ENCODE results near the gene RBMS1. TPM values are rescaled to one million over a fixed set of nuclear protein-coding genes. Genes with fewer than 3 reads are reported as not detected.

The RBMS1 gene
- total RNA-seq, 1 donor from 2014 or later, result 131 TPM

- DNase-seq (ENCODE audit: low spot score), result no peak
Observed at GRCh38 chr2:160363055-160363454, 130.6 kb downstream of the RBMS1 start.

DNA sequence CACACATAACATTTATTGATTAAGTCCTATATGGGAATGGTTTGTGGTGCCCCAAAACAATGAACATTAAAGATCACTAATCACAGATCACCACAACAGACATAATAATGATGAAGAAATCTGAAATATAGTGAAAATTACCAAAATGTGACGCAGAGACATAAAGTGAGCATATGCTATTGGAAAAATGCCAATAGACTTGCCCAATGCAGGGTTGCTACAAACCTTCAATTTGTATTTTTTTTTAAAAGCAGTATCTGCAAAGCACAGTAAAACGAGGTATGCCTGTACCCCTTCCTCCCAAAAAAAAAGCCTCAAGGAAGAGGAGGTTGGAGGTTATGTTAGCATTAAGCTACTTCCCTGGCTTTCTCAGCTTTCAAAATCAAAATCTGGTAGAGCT, 131.1 kb downstream of the RBMS1 start:
- no peak for DNase-seq (ENCODE audit: low spot score)

- no peak for DNase-seq (ENCODE audit: low spot score)
Observed at GRCh38 chr2:160362018-160362417, 131.6 kb downstream of the RBMS1 start.

GRCh38 chr2:160360089-160360757, 133.4 kb downstream of the RBMS1 start:
- DNase-seq (ENCODE audit: low spot score), result no peak

DNA sequence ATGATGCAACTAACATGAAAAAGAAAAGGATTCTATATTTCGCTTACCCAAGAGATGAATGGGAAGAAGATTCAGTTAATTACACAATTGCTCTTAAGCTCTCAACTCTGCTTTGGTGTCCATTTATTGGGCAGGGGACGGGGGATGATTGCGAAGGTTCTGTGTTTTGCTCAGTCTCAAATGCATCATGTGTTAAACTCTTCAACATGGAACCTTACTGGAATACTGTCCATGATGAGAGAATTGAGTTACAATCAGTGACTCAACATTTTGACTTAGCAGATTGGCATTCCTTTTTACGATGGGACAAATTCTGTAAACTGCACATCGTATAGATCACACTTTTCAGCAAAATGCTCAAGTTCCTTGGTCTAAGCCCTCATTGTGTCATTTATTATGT, 135.6 kb downstream of the RBMS1 start:
- DNase-seq (ENCODE audit: low spot score), result no peak

GRCh38 chr2:160356485-160356884, 137.1 kb downstream of the RBMS1 start:
- DNase-seq (ENCODE audit: low spot score), result no peak

GRCh38 chr2:160355080-160355479, 138.5 kb downstream of the RBMS1 start:
- DNase-seq (ENCODE audit: low spot score), result no peak

DNA sequence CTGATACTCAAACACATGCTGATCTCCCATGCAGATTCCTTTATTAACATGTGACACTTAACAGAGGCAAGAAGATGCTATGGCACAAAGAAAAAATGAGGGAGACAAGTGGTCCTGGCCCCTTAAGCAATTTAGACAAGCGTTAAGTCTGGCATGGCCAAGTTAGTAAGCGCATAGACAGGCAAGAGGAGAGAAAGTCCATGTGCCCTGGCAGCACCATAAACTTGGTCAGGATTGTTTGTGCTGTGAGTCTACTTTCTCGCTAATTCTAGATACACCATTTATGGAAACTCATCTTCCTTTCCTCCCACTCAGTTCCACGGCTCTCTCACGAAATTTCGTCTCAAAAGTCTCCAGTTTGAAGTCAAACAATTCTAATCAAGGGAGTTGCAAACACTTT, 138.9 kb downstream of the RBMS1 start:
- no peak for DNase-seq (ENCODE audit: low spot score)

DNA sequence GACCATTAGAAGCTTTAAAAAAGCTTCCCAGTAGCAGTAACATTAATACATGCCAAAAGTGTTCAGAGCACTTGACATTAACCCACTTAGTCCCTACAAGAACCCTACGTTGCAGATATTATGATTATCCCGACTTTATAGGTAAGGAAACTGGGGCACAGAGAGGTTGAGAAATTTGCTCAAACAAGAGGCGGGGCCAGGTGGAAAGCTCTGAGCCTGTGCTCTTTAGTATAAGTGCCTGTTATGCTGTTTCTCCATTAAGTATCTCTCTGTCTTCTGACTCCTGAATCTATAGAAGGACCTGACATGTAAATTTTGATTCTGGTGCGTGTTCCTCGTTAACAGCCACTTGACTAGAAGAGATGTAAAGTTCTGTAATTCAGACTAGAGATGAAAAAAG, 139.8 kb downstream of the RBMS1 start:
- DNase-seq (ENCODE audit: low spot score), result no peak

- no peak for DNase-seq (ENCODE audit: low spot score)
Observed at GRCh38 chr2:160353166-160353565, 140.4 kb downstream of the RBMS1 start.

- peak; percentile 53 for DNase-seq (ENCODE audit: low spot score)
Observed at GRCh38 chr2:160352500-160352899, 141.1 kb downstream of the RBMS1 start.

GRCh38 chr2:160351956-160352355, 141.7 kb downstream of the RBMS1 start:
- peak; percentile 80 for DNase-seq (ENCODE audit: low spot score)

GRCh38 chr2:160349306-160349705, 144.3 kb downstream of the RBMS1 start:
- no peak for DNase-seq (ENCODE audit: low spot score)

DNA sequence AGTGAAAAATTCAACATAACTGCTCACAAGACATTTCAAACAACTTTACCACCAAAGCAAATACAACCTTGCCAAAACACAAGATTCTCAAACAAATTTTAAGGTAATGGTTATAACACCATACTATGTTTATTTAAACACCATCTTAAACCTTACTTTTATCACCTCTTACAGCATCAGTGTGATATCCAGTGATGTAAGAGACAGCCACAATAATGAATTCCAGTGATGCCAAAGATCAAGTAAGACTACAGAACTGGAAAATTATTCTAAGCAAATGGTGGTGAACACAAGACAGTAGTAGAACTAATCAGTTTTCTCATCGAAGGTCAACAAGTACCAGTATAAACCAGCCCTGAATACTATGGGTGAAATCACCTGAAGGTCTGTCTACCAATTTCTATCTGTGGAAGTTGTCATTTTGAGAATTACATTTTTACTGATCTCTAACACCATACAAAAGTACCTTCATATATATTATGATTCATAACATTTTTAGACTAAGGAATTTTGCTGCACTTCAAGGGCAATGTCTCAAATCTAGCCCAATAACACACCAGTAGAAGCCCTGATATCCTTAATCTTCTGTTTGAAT, 146.2 kb downstream of the RBMS1 start:
- no peak for DNase-seq (ENCODE audit: low spot score)

DNA sequence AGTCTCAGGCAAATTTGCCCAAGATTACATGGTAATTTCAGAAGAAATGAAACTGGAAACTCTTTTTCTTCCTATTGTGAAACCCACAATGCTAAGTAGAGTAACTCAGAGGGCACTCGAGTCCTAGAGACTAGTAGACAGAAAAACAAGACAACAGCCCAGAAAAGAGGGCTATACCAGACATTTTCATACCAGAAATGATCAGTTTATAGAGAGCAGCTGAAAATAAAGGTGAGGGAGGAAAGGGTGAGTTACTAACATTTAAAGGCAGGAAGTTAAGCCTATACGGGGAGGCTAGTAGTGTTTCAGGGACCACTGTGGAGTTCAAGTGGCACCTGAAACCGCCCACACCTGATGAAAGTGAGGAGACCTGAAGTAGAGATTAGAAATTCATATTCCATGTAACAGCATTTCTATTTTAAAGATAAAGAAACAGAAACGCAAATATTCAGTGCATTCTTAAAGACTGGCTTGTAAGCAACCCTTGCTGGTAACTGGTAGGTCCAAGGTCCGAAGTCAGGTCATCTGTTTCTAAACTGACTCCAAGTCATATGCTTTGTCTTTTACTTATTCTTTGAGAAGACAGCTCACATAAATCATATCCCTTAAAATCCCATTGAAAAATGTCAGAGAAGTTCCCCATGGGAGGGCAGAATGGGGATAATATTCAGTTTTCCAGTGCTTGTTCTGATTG, 148.4 kb downstream of the RBMS1 start:
- DNase-seq (ENCODE audit: low spot score), result no peak

GRCh38 chr2:160343404-160343803, 150.2 kb downstream of the RBMS1 start:
- no peak for DNase-seq (ENCODE audit: low spot score)

DNA sequence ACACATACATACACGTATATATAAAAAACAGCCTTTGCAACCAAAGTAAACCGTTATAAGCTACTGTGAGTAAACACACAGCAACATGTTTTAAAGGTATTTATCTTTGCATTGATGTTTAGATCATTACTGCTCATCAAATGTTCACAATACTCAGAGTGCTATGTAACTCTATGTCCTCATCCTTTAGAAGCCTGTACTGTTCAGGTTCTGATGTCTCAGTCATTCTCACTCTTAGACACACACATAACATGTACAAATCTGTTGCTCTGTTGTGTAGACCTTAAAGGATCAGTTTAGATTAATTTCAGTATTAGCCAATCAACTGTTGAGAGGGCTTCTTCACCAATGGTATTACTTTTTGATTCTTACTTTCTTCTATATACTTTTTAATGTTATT, 153.9 kb downstream of the RBMS1 start:
- no peak for DNase-seq (ENCODE audit: low spot score)

GRCh38 chr2:160338901-160339685, 154.5 kb downstream of the RBMS1 start:
- DNase-seq (ENCODE audit: low spot score), result peak; percentile 78

GRCh38 chr2:160337728-160338127, 155.9 kb downstream of the RBMS1 start:
- no peak for DNase-seq (ENCODE audit: low spot score)

GRCh38 chr2:160336635-160337034, 157.0 kb downstream of the RBMS1 start:
- DNase-seq (ENCODE audit: low spot score), result peak; percentile 34

DNA sequence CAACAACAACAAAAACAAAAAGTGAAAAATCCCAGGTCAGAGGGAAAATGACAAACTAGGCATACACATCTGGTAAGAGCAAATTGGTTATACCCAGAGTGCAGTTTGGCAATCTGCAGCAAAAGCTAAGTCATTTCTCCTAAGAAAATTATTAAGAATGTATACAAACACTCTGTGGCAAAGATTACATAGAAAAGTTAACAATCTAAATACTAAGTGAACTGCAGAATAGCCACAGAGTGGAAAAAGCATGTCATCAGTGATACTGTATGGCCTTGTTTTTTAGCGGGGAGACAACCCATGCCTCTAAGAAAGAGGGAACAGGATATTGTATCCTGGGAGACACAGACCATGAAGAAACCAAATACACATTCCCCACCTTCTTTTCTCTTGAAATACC, 157.5 kb downstream of the RBMS1 start:
- DNase-seq (ENCODE audit: low spot score), result no peak

- no peak for DNase-seq (ENCODE audit: low spot score)
Observed at GRCh38 chr2:160335441-160335840, 158.2 kb downstream of the RBMS1 start.

Measured in umbilical cord (tissue), 2 donors.